GM23248 (cell line): ENCODE results near the gene DLG1. TPM values are rescaled to one million over a fixed set of nuclear protein-coding genes. Genes with fewer than 3 reads are reported as not detected.

Experiments used
- DNase-seq: peaks from one replicate; pipeline ENCODE4 v3.0.0-alpha.2; 2015
- H2AFZ ChIP-seq: fragments of 200-600 bp; sonication (generic); 2 replicates; pipeline ENCODE4 v1.6.1; 2016; ENCODE audit warnings: antibody characterized with exemption
- H3F3A ChIP-seq: fragments of 200-600 bp; sonication (generic); 2 replicates; pipeline ENCODE4 v1.6.1; 2016; ENCODE audit warnings: mild to moderate bottlenecking, antibody characterized with exemption, mixed run types; ENCODE audit not compliant: insufficient read depth
- H3K27ac ChIP-seq: fragments of 200-600 bp; sonication (generic); 2 replicates; pipeline ENCODE4 v1.5.1; 2016; ENCODE audit warnings: mild to moderate bottlenecking
- H3K27me3 ChIP-seq: fragments of 200-600 bp; sonication (generic); replicated peaks from 2 replicates; pipeline ENCODE4 v1.6.1; 2016; ENCODE audit warnings: mild to moderate bottlenecking; ENCODE audit not compliant: insufficient read depth
- H3K36me3 ChIP-seq: fragments of 200-600 bp; sonication (generic); 2 replicates; pipeline ENCODE4 v1.6.1; 2016; ENCODE audit warnings: low read depth, mild to moderate bottlenecking
- H3K4me1 ChIP-seq: fragments of 200-600 bp; sonication (generic); 2 replicates; pipeline ENCODE4 v1.6.1; 2016; ENCODE audit warnings: mild to moderate bottlenecking; ENCODE audit not compliant: insufficient read depth
- H3K4me2 ChIP-seq: fragments of 200-600 bp; sonication (generic); one replicate; pipeline ENCODE4 v1.6.1; 2016; ENCODE audit warnings: mild to moderate bottlenecking; ENCODE audit not compliant: unreplicated experiment
- H3K4me3 ChIP-seq: fragments of 200-600 bp; sonication (generic); 2 replicates; pipeline ENCODE4 v1.5.1; 2016; ENCODE audit warnings: mild to moderate bottlenecking
- H3K79me2 ChIP-seq: fragments of 200-600 bp; sonication (generic); 2 replicates; pipeline ENCODE4 v1.6.1; 2016; ENCODE audit warnings: mild to moderate bottlenecking; ENCODE audit not compliant: insufficient read depth
- H3K9ac ChIP-seq: fragments of 200-600 bp; sonication (generic); 2 replicates; pipeline ENCODE4 v1.6.1; 2016; ENCODE audit warnings: mild to moderate bottlenecking
- H3K9me2 ChIP-seq: fragments of 200-600 bp; sonication (generic); 2 replicates; pipeline ENCODE4 v1.6.1; 2016; ENCODE audit warnings: mixed run types, mild to moderate bottlenecking, moderate library complexity; ENCODE audit not compliant: insufficient read depth
- H3K9me3 ChIP-seq: fragments of 200-600 bp; sonication (generic); one replicate; pipeline ENCODE4 v1.6.1; 2017; ENCODE audit warnings: low read depth
- H4K20me1 ChIP-seq: fragments of 200-600 bp; sonication (generic); 2 replicates; pipeline ENCODE4 v1.6.0; 2016; ENCODE audit not compliant: insufficient read depth
- EZH2 ChIP-seq: fragments of 200-600 bp; sonication (generic); IDR thresholded peaks from 2 replicates; pipeline ENCODE4 v1.6.1; 2018; ENCODE audit warnings: antibody characterized with exemption, mild to moderate bottlenecking; ENCODE audit not compliant: insufficient read depth, poor library complexity, severe bottlenecking
- EZH2phosphoT487 ChIP-seq: fragments of 200-600 bp; sonication (generic); IDR thresholded peaks from 2 replicates; pipeline ENCODE4 v1.6.1; 2018; ENCODE audit warnings: antibody characterized with exemption, moderate library complexity, mild to moderate bottlenecking, low read depth; ENCODE audit not compliant: insufficient read depth
- WGBS, 2 experiments: methylation state at CpG; one replicate each; pipeline ENCODE4 v1.1.6; 2015 to 2017; ENCODE audit warnings: low lambda C conversion rate in 2 of 2, low coverage in 1 of 2; ENCODE audit errors: missing lambda C conversion rate in 2 of 2; 5-methylcytosine and 5-hydroxymethylcytosine counted together
- in situ Hi-C: fragments of 300-500 bp; cut with MboI; formaldehyde crosslinking; loops from 2 replicates; pipeline ENCODE4 v1.15.0; 2020
- polyA plus RNA-seq: library from polyadenylated mRNA; unstranded; fragments of >200 nt; fragmentation: Nextera tagmentation; extraction: Ambion mirVana; gene quantifications from 2 replicates; pipeline ENCODE4 v1.2.1, GENCODE V29; 2016
- total RNA-seq: library from RNA; depleted of rRNA; stranded (reverse); fragments of >200 nt; shearing (Covaris generic); gene quantifications from 2 replicates; pipeline ENCODE4 v1.2.3, GENCODE V29; 2014

DLG1 gene
- total and polyA plus RNA-seq, 2 experiments from 2014 or later, result 23.2 to 45.9 TPM

DNA sequence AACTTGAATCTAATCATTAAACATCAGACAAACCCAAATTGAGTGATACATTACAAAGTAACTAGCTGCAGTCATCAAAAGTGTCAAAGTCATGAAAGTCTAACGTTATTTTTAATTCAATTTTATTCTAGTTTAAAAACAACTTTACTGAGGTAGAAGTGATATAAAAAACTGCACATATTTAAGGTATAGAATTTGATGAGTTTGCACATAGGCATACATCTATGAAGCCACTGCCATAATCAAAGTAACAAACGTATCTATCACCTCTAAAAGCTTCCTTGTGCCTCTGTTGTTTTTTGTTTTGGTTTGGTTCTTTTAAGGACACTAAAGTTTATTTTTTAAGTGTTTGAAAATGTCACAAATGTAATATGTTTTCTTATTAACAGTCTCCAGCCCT is 130.9 kb downstream of the DLG1 start:
- in situ Hi-C loops, result no loop called here
- Histone ChIP-seq H3K36me3 (no peaks in the 10 kb centered on the region), H3F3A (peaks cover 5% of the 10 kb centered on the region; the same call in 1 of the 2 replicates), H3K27me3 (no peaks in the 10 kb centered on the region), H4K20me1 (no peaks in the 10 kb centered on the region), H3K9ac (no peak overlapping the region), H3K9me3 (no peaks in the 10 kb centered on the region), H3K79me2 (peaks cover 59% of the 10 kb centered on the region), H3K4me1 (peaks cover 9% of the 10 kb centered on the region), H3K4me3 (no peak overlapping the region), H3K4me2 (no peak overlapping the region), H3K9me2 (no peaks in the 10 kb centered on the region), H2AFZ (no peak overlapping the region), H3K27ac (no peak overlapping the region)
- WGBS, 2 experiments, result 82 to 85% methylated on average over 2 of the region's 2 CpGs
- TF ChIP-seq EZH2 (no peak), EZH2phosphoT487 (no peak)
- DNase-seq, result no peak

DNA sequence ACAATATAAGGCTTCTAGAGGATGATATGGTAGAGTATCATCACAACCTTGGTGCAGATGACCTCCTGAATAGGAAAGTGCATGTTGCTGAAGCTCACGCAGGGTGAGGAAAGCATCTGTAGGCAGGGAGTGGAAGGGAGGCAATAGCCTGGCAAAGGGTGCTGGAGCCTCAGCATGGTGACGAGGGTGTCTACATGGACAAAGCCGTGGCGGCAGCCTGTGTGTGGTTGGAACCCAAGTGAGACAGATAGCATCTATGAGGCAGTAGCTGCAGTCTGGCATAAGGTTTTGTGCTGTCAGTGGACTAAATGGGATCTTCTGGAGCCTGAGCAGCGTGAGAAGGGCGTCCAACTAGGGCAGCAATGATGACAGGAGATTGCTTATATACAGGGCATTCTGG is 132.5 kb downstream of the DLG1 start:
- Histone ChIP-seq H3K4me1 (no peaks in the 10 kb centered on the region), H3K27ac (no peak overlapping the region), H3K36me3 (no peaks in the 10 kb centered on the region), H3K27me3 (no peaks in the 10 kb centered on the region), H3K9ac (no peak overlapping the region), H3K79me2 (peaks cover 75% of the 10 kb centered on the region), H3F3A (no peaks in the 10 kb centered on the region), H4K20me1 (no peaks in the 10 kb centered on the region), H3K9me2 (no peaks in the 10 kb centered on the region), H3K4me3 (no peak overlapping the region), H2AFZ (no peak overlapping the region), H3K9me3 (no peaks in the 10 kb centered on the region), H3K4me2 (no peak overlapping the region)
- DNase-seq, result no peak
- TF ChIP-seq EZH2phosphoT487 (no peak), EZH2 (no peak)
- WGBS, 2 experiments, result 91 to 95% methylated on average over 6 of the region's 6 CpGs
- in situ Hi-C loops, result no loop called here

DNA sequence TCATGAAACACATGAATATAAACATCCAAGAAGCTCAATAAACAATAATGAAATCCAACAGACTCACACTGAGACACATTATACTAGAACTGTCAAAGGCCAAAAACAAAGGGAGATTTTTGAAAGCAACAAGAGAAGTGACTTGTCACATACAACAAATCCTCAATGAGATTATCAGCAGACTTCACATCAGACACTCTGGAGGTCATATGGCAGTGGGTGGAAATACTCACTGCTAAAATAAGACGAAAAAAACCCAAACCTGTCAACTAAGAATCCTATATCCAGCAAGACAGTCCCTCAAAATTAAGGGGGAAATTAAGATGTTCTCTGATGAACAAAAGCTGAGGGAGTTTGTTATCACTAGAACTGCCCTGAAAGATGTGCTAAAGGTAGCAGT is 143.4 kb downstream of the DLG1 start:
- Histone ChIP-seq H3K4me3 (no peak overlapping the region), H3K36me3 (peaks cover 15% of the 10 kb centered on the region; the same call in 1 of the 2 replicates), H3K79me2 (peaks cover 88% of the 10 kb centered on the region), H4K20me1 (no peaks in the 10 kb centered on the region; the same call in 1 of the 2 replicates), H3K9me2 (no peaks in the 10 kb centered on the region), H2AFZ (no peak overlapping the region), H3K4me2 (no peak overlapping the region), H3K9ac (no peak overlapping the region), H3K9me3 (peaks cover 4% of the 10 kb centered on the region), H3K27me3 (no peaks in the 10 kb centered on the region), H3F3A (no peaks in the 10 kb centered on the region), H3K4me1 (0 out of 2 replicates have a peak, but pooled peaks cover 6% of the 10 kb centered on the region), H3K27ac (no peak overlapping the region)
- peak; percentile 5 for DNase-seq
- WGBS, 2 experiments, result 56 to 84% methylated on average over 1 of the region's 1 CpG
- in situ Hi-C loops, result no loop called here
- TF ChIP-seq EZH2phosphoT487 (no peak), EZH2 (no peak)

DNA sequence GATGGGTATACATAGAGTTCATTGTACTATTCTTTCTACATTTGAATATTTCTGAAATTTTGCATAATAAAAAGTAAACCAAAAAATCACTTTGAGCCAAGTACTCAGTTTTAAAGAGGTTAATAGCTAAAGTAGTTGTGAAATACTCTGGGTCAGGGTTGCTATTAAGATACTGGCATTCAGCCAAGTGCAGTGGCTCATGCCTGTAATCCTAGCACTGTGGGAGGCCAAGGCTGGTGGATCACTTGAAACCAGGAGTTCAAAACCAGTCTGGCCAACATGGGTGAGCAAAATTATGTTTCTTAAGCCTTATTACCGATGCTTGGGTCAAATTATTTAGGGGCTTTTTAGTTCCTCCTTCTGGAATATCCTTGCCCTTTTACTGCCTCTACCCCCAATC is 146.8 kb downstream of the DLG1 start:
- Histone ChIP-seq H3K9me3 (peaks cover 2% of the 10 kb centered on the region), H3K9me2 (no peaks in the 10 kb centered on the region), H4K20me1 (no peaks in the 10 kb centered on the region; the same call in 1 of the 2 replicates), H3K27ac (no peak overlapping the region), H3K4me2 (no peak overlapping the region), H3K9ac (no peak overlapping the region), H3K79me2 (peaks cover 73% of the 10 kb centered on the region), H3K36me3 (peaks cover 8% of the 10 kb centered on the region; the same call in 1 of the 2 replicates), H2AFZ (no peak overlapping the region), H3K4me1 (0 out of 2 replicates have a peak, but pooled peaks cover 6% of the 10 kb centered on the region), H3F3A (no peaks in the 10 kb centered on the region), H3K27me3 (no peaks in the 10 kb centered on the region), H3K4me3 (no peak overlapping the region)
- DNase-seq, result peak; percentile 76
- TF ChIP-seq EZH2phosphoT487 (no peak), EZH2 (no peak)
- in situ Hi-C loops, result no loop called here
- 95 to 96% methylated on average over 1 of the region's 1 CpG for WGBS, 2 experiments
